Measurements from ENCODE around the gene NPR2.

The NPR2 gene

GRCh38 chr9:35778496-35778895 is 12.9 kb upstream of the NPR2 start:
- TF ChIP-seq REST (IDR thresholded peaks at IDR 0.05; ENCODE audit: insufficient read depth in 1 of 2, low read depth in 2 of 2, low read length in 2 of 2): no peak
- no peak for TF ChIP-seq SIN3A (IDR thresholded peaks at IDR 0.05; ENCODE audit: borderline replicate concordance, insufficient read depth, low read length)
- TF ChIP-seq TAF1 (IDR thresholded peaks at IDR 0.05; ENCODE audit: borderline replicate concordance, insufficient read depth, low read length): no peak
- no peak for TF ChIP-seq POLR2AphosphoS5 (IDR thresholded peaks at IDR 0.05; ENCODE audit: low read depth, low read length)
- no peak for TF ChIP-seq FOXP2 (optimal IDR thresholded peaks at IDR 0.05; ENCODE audit: borderline replicate concordance, extremely low read depth, extremely low read length, insufficient read depth)

DNA sequence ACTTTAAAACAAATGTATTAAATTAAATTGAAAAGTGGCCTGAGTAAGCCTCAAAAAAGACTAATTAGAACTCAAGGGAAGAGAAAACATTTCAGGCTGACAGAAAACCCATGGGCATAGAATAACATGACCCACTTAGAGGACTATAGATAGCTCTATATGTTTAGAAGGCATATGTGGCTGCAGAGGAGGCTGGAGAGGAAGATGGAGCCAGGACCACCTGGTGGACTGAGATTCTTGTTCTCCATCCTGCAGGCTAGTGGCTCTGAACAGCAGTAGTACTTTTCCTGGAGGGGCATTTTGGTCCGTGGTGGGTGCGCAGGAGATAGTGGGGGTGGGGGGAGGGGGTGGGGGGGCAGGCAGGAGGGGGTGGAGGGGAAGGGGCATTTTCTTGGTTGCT is 10.3 kb upstream of the NPR2 start:
- TF ChIP-seq REST (IDR thresholded peaks at IDR 0.05; ENCODE audit: insufficient read depth in 1 of 2, low read depth in 2 of 2, low read length in 2 of 2) (no peak), SIN3A (IDR thresholded peaks at IDR 0.05; ENCODE audit: borderline replicate concordance, insufficient read depth, low read length) (no peak), FOXP2 (optimal IDR thresholded peaks at IDR 0.05; ENCODE audit: borderline replicate concordance, extremely low read depth, extremely low read length, insufficient read depth) (no peak), POLR2AphosphoS5 (IDR thresholded peaks at IDR 0.05; ENCODE audit: low read depth, low read length) (no peak)

DNA sequence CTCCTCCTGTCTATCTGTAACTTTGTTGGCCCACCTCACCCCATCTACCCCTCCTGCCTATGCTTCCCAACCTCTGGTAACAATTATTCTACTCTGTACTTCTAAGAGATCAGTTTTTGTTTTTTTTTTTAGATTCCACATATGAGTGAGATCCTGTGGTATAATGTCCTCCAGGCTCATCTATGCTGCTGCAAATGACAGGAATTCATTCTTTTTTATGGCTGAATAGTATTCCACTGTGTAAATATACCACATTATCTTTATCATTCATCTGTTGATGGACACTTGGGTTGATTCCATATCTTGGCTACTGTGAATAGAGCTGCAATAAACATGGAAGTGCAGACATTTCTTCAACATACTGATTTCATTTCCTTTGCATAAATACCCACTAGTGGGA is 8.0 kb upstream of the NPR2 start:
- no peak for TF ChIP-seq FOXP2 (optimal IDR thresholded peaks at IDR 0.05; ENCODE audit: borderline replicate concordance, extremely low read depth, extremely low read length, insufficient read depth)

- no peak for TF ChIP-seq REST (IDR thresholded peaks at IDR 0.05; ENCODE audit: insufficient read depth in 1 of 2, low read depth in 2 of 2, low read length in 2 of 2)
Measured at GRCh38 chr9:35789541-35789940, 1.9 kb upstream of the NPR2 start.

- TF ChIP-seq POLR2AphosphoS5 (IDR thresholded peaks at IDR 0.05; ENCODE audit: low read depth, low read length) (no peak), TAF1 (IDR thresholded peaks at IDR 0.05; ENCODE audit: borderline replicate concordance, insufficient read depth, low read length) (no peak), FOXP2 (optimal IDR thresholded peaks at IDR 0.05; ENCODE audit: borderline replicate concordance, extremely low read depth, extremely low read length, insufficient read depth) (no peak), SIN3A (IDR thresholded peaks at IDR 0.05; ENCODE audit: borderline replicate concordance, insufficient read depth, low read length) (no peak), REST (IDR thresholded peaks at IDR 0.05; ENCODE audit: insufficient read depth in 1 of 2, low read depth in 2 of 2, low read length in 2 of 2) (no peak)
Measured at GRCh38 chr9:35790025-35790384, 1.4 kb upstream of the NPR2 start.

Data from PFSK-1 (cell line).